ENCODE data around the gene TLR6.

GRCh38 chr4:38884254-38884653, 27.6 kb upstream of the TLR6 start:
- TF ChIP-seq CTCF (IDR thresholded peaks at IDR 0.05 in 2 of 3, conservative IDR thresholded peaks at IDR 0.05 in 1 of 3; ENCODE audit: borderline replicate concordance in 1 of 3, insufficient read depth in 1 of 3, low read depth in 2 of 3, low read length in 2 of 3) = no peak
- no peak for TF ChIP-seq EGR1 (IDR thresholded peaks at IDR 0.05; ENCODE audit: low read depth)
- TF ChIP-seq YY1 (IDR thresholded peaks at IDR 0.05; ENCODE audit: extremely low read depth, insufficient replicate concordance, low read depth, low read length) = no peak
- no peak for TF ChIP-seq ATF3 (IDR thresholded peaks at IDR 0.05)
- no peak for TF ChIP-seq POLR2A (IDR thresholded peaks at IDR 0.05; ENCODE audit: borderline replicate concordance, extremely low read depth, insufficient read depth, insufficient read length)
- no peak for TF ChIP-seq SIN3A (IDR thresholded peaks at IDR 0.05; ENCODE audit: low read depth)
- no peak for TF ChIP-seq ZBTB33 (IDR thresholded peaks at IDR 0.05; ENCODE audit: extremely low read depth, insufficient replicate concordance, low read length)
- TF ChIP-seq EZH2 (IDR thresholded peaks at IDR 0.05) = no peak
- TF ChIP-seq JUND (IDR thresholded peaks at IDR 0.05) = no peak
- no peak for TF ChIP-seq TCF7L2 (IDR thresholded peaks at IDR 0.05; ENCODE audit: borderline replicate concordance, extremely low read depth, insufficient read depth, insufficient read length)
- TF ChIP-seq CEBPB (IDR thresholded peaks at IDR 0.05; ENCODE audit: low read depth) = no peak
- no peak for TF ChIP-seq POLR2AphosphoS5 (IDR thresholded peaks at IDR 0.05; ENCODE audit: low read depth, low read length)
